Spleen (tissue), 11 donors: ENCODE results near the gene FAM241A. TPM values are rescaled to one million over a fixed set of nuclear protein-coding genes. Genes with fewer than 3 reads are reported as not detected.

Experiments used
- DNase-seq: peaks from one replicate; pipeline ENCODE4 v3.0.0-alpha.2; 2020
- H3K27ac ChIP-seq, 8 donors: fragments of 200-600 bp; sonication (generic) in 7 of 8; 1 replicate in 4 of 8; 2 replicates in 4 of 8; pipeline versions ENCODE4 v1.5.0 to v1.8.0; 2016 to 2021; ENCODE audit warnings: inconsistent platforms in 4 of 8, mild to moderate bottlenecking in 4 of 8, moderate library complexity in 1 of 8
- H3K27me3 ChIP-seq, 7 donors: fragments of 200-600 bp; sonication (generic) in 6 of 7; replicated peaks in 1 of 7; 1 replicate in 4 of 7; 2 replicates in 3 of 7; pipeline versions ENCODE4 v1.5.0 to v1.8.0; 2016 to 2021; ENCODE audit warnings: inconsistent platforms in 3 of 7, mild to moderate bottlenecking in 1 of 7
- H3K36me3 ChIP-seq, 6 donors: fragments of 200-600 bp; sonication (generic) in 5 of 6; 1 replicate in 4 of 6; 2 replicates in 2 of 6; pipeline versions ENCODE4 v1.5.0 to v1.8.0; 2016 to 2021; ENCODE audit warnings: inconsistent platforms in 2 of 6
- H3K4me1 ChIP-seq, 6 donors: fragments of 200-600 bp; sonication (generic) in 5 of 6; 1 replicate in 3 of 6; 2 replicates in 3 of 6; pipeline versions ENCODE4 v1.5.0 to v1.8.0; 2016 to 2021; ENCODE audit warnings: inconsistent platforms in 3 of 6
- H3K4me3 ChIP-seq, 8 donors: fragments of 200-600 bp; sonication (generic) in 7 of 8; 1 replicate in 4 of 8; 2 replicates in 4 of 8; pipeline versions ENCODE4 v1.5.0 to v1.8.0; 2016 to 2021; ENCODE audit warnings: inconsistent platforms in 4 of 8, mild to moderate bottlenecking in 4 of 8, moderate library complexity in 2 of 8
- H3K9me3 ChIP-seq, 8 donors: fragments of 200-600 bp; sonication (generic) in 7 of 8; 1 replicate in 4 of 8; 2 replicates in 4 of 8; pipeline versions ENCODE4 v1.5.0 to v1.8.0; 2016 to 2021; ENCODE audit warnings: inconsistent platforms in 4 of 8
- POLR2A ChIP-seq, 3 donors: fragments of 450-650 bp; IDR thresholded peaks; one replicate each; pipeline ENCODE4 v1.5.1; 2017; ENCODE audit warnings: antibody characterized with exemption in 3 of 3, mild to moderate bottlenecking in 1 of 3
- POLR2AphosphoS5 ChIP-seq, 3 donors: sonication (generic); formaldehyde crosslinking; IDR thresholded peaks; one replicate each; pipeline ENCODE4 v1.5.1; 2017; ENCODE audit warnings: antibody characterized with exemption in 3 of 3
- WGBS, 5 donors: extraction: QIAGEN DNeasy Blood & Tissue Kit in 3 of 5; methylation state at CpG; one replicate each; pipeline versions ENCODE4 v1.1.5 to v1.1.7; 2013 to 2018; 5-methylcytosine and 5-hydroxymethylcytosine counted together
- intact Hi-C: fragments of 100-400 bp; cut with DNase I; formaldehyde crosslinking; loops from one replicate; pipeline ENCODE4 v1.15.0; 2023; ENCODE audit warnings: low total_unique reads
- polyA plus RNA-seq, 3 donors: library from polyadenylated mRNA; stranded (reverse); fragments of 200-250 nt; gene quantifications; one replicate each; pipeline ENCODE4 v1.2.1, GENCODE V29; 2013
- total RNA-seq, 7 donors: library from RNA; depleted of rRNA in 3 of 7; stranded (reverse); fragments of >200 nt in 3 of 7; fragmentation: NEBNext Ultra II Directional in 4 of 7; extraction: Animal tissue kit (Norgen Biotek cat#: 25700) in 4 of 7; gene quantifications; one replicate each; pipeline versions ENCODE4 v1.1.0 to v1.2.1, GENCODE V29; 2016 to 2021
- TF ChIP-seq, protein P1 (sequence below), 11 experiments: fragments of 200-600 bp in 7 of 11; fragments of 450-650 bp in 4 of 11; sonication (generic) in 4 of 11; IDR thresholded peaks in 8 of 11; conservative IDR thresholded peaks in 3 of 11; 1 replicate in 7 of 11; 2 replicates in 4 of 11; pipeline versions ENCODE4 v1.4.0 to v1.8.0; 2016 to 2021; ENCODE audit warnings: antibody characterized with exemption in 11 of 11, inconsistent platforms in 4 of 11, mild to moderate bottlenecking in 1 of 11
- donor health status: healthy with polysubstance abuse.
- donor health status: DM: no; HTN: no; CAD: no; lungs with moderate emphysema.
- donor health status: DM: no; HTN: no; CAD: no.
- donor health status: Bipolar disorder and iron deficiency.
- donor health status: healthy.
- donor health status: DM: no; HTN: no; CAD: no.
- donor health status: DM: yes; HTN: yes; CAD: no.

FAM241A gene
- total and polyA plus RNA-seq, 10 donors, result 1.7 to 6.0 (median 3.3) TPM

DNA sequence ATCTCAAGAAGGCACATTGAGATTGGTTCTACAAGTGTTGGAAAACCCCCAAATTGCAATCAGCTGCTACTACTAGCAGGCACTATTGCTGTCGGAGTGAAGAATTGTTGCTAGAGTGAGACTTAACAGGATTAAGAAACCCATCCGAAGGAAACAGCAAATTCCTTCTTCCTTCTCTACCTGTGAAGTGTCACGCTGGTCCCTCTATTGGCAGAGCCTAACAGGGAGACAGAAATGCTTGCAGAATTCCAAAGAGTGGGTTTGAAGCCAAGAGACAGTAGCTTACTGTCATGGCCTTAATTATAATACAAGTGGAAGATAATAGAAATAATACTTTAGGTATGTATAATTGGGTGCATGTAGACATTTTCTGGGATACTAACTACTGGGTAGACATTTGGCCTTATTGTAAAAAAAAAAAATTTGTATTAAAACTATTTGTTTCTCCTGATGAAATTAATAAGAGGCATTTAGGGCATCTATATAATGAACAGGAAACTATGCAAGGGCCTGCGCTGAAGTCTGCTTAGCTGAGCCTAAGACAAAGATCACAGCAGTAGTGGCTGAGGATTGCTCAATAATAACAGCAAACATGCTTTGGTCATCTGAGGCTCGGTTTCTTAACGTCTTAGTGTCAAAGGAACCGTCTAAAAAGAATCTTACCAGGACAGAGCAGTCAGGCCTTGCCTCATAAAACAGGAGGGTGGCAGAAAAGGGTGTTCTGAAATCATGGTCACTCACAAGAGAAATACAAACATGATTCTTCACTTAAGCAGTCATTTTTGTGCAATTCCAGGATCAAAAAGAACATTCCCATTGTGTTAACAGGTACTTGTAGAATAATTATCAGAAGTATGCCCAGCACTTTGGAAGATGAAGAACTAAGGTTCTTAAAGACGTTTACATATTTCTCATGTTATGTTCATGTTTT lies 40.8 kb downstream of the FAM241A start:
- Histone ChIP-seq H3K27ac (no peak overlapping the region), H3K9me3 (no peaks in the 10 kb centered on the region), H3K27me3 (no peaks in the 10 kb centered on the region), H3K4me1 (no peaks in the 10 kb centered on the region), H3K4me3 (no peak overlapping the region), H3K36me3 (peaks cover 0 to 4% (median 0%) of the 10 kb centered on the region in 6 donors)
- DNase-seq, result no peak
- intact Hi-C loops, result no loop called here
- WGBS, 5 donors, result 51 to 82% (median 73%) methylated on average over 8 of the region's 8 CpGs
- TF ChIP-seq POLR2A (IDR thresholded peaks at IDR 0.05) (no peak), POLR2AphosphoS5 (IDR thresholded peaks at IDR 0.05) (no peak)
- TF ChIP-seq, protein P1, sequence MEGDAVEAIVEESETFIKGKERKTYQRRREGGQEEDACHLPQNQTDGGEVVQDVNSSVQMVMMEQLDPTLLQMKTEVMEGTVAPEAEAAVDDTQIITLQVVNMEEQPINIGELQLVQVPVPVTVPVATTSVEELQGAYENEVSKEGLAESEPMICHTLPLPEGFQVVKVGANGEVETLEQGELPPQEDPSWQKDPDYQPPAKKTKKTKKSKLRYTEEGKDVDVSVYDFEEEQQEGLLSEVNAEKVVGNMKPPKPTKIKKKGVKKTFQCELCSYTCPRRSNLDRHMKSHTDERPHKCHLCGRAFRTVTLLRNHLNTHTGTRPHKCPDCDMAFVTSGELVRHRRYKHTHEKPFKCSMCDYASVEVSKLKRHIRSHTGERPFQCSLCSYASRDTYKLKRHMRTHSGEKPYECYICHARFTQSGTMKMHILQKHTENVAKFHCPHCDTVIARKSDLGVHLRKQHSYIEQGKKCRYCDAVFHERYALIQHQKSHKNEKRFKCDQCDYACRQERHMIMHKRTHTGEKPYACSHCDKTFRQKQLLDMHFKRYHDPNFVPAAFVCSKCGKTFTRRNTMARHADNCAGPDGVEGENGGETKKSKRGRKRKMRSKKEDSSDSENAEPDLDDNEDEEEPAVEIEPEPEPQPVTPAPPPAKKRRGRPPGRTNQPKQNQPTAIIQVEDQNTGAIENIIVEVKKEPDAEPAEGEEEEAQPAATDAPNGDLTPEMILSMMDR (IDR thresholded peaks at IDR 0.05 in 8 of 11, conservative IDR thresholded peaks at IDR 0.05 in 3 of 11), result no peak

GRCh38 chr4:112189754-112190153 lies 44.5 kb downstream of the FAM241A start:
- no peak overlapping the region for H3K27ac ChIP-seq
- H3K9me3 ChIP-seq, result no peaks in the 10 kb centered on the region
- peaks cover 0 to 4% (median 0%) of the 10 kb centered on the region in 6 donors for H3K36me3 ChIP-seq
- DNase-seq, result no peak
- no peaks in the 10 kb centered on the region for H3K27me3 ChIP-seq
- WGBS, 5 donors, result 64 to 83% (median 77%) methylated on average over 2 of the region's 2 CpGs
- no peak overlapping the region for H3K4me3 ChIP-seq
- TF ChIP-seq POLR2AphosphoS5 (IDR thresholded peaks at IDR 0.05) (no peak), POLR2A (IDR thresholded peaks at IDR 0.05) (no peak)
- TF ChIP-seq, protein P1 (IDR thresholded peaks at IDR 0.05 in 8 of 11, conservative IDR thresholded peaks at IDR 0.05 in 3 of 11), result no peak
- no peaks in the 10 kb centered on the region for H3K4me1 ChIP-seq
- intact Hi-C loops, result no loop called here

- TF ChIP-seq POLR2A (IDR thresholded peaks at IDR 0.05), result no peak
- TF ChIP-seq, protein P1 (IDR thresholded peaks at IDR 0.05 in 8 of 11, conservative IDR thresholded peaks at IDR 0.05 in 3 of 11), result no peak
- TF ChIP-seq POLR2AphosphoS5 (IDR thresholded peaks at IDR 0.05), result no peak
- H3K4me3 ChIP-seq, result no peak overlapping the region
- no peaks in the 10 kb centered on the region for H3K4me1 ChIP-seq
- 89 to 94% (median 92%) methylated on average over 8 of the region's 8 CpGs for WGBS, 5 donors
- H3K27me3 ChIP-seq, result no peaks in the 10 kb centered on the region
- DNase-seq, result no peak
- H3K36me3 ChIP-seq, result peaks cover 0 to 4% (median 0%) of the 10 kb centered on the region in 6 donors
- no peak overlapping the region for H3K27ac ChIP-seq
- intact Hi-C loops, result no loop called here
- no peaks in the 10 kb centered on the region for H3K9me3 ChIP-seq
Observed at GRCh38 chr4:112190684-112191083, 45.4 kb downstream of the FAM241A start.

- no peaks in the 10 kb centered on the region for H3K36me3 ChIP-seq
- WGBS, 5 donors, result 75 to 89% (median 78%) methylated on average over 1 of the region's 1 CpG
- no peak overlapping the region for H3K4me3 ChIP-seq
- H3K4me1 ChIP-seq, result no peaks in the 10 kb centered on the region
- no peak for DNase-seq
- H3K27me3 ChIP-seq, result no peaks in the 10 kb centered on the region
- no peak for TF ChIP-seq POLR2A (IDR thresholded peaks at IDR 0.05)
- TF ChIP-seq, protein P1 (IDR thresholded peaks at IDR 0.05 in 8 of 11, conservative IDR thresholded peaks at IDR 0.05 in 3 of 11), result no peak
- intact Hi-C loops, result no loop called here
- H3K9me3 ChIP-seq, result no peaks in the 10 kb centered on the region
- no peak overlapping the region for H3K27ac ChIP-seq
Observed at GRCh38 chr4:112196461-112196860, 51.2 kb downstream of the FAM241A start.
